Measurements from ENCODE around the gene SUPT3H.
"Not testable (repeated sequence)": the region's sequence is repeated elsewhere in the genome, so short reads cannot be mapped to it uniquely, and the experiment has no call there.

The SUPT3H gene

GRCh38 chr6:45212976-45213375 is 164.8 kb downstream of the SUPT3H start:
- peaks cover 10% of the 10 kb centered on the region for H3K36me3 Mint-ChIP-seq (ENCODE audit: low read depth)
- H3K4me1 Mint-ChIP-seq (ENCODE audit: low read depth), result peaks cover 8% of the 10 kb centered on the region
- H3K27ac Mint-ChIP-seq, result no peak overlapping the region
- H3K9me3 Mint-ChIP-seq, result peaks cover 21% of the 10 kb centered on the region
- H3K27me3 Mint-ChIP-seq (ENCODE audit: low read depth), result no peaks in the 10 kb centered on the region
- no peak overlapping the region for H3K4me3 Mint-ChIP-seq

GRCh38 chr6:45209762-45210161 is 168.0 kb downstream of the SUPT3H start:
- H3K36me3 Mint-ChIP-seq (ENCODE audit: low read depth), result peaks cover 13% of the 10 kb centered on the region
- no peak overlapping the region for H3K4me3 Mint-ChIP-seq
- peaks cover 14% of the 10 kb centered on the region for H3K4me1 Mint-ChIP-seq (ENCODE audit: low read depth)
- H3K27ac Mint-ChIP-seq, result no peak overlapping the region
- peaks cover 17% of the 10 kb centered on the region for H3K9me3 Mint-ChIP-seq
- no peaks in the 10 kb centered on the region for H3K27me3 Mint-ChIP-seq (ENCODE audit: low read depth)

GRCh38 chr6:45206793-45207492 is 170.8 kb downstream of the SUPT3H start:
- Mint-ChIP-seq H3K27me3 (ENCODE audit: low read depth) (no peaks in the 10 kb centered on the region), H3K36me3 (ENCODE audit: low read depth) (peaks cover 13% of the 10 kb centered on the region), H3K9me3 (peaks cover 16% of the 10 kb centered on the region), H3K27ac (no peak overlapping the region), H3K4me1 (ENCODE audit: low read depth) (peaks cover 8% of the 10 kb centered on the region), H3K4me3 (no peak overlapping the region)

GRCh38 chr6:45201484-45201883 is 176.2 kb downstream of the SUPT3H start:
- Mint-ChIP-seq H3K27me3 (ENCODE audit: low read depth) (no peaks in the 10 kb centered on the region), H3K4me3 (no peak overlapping the region), H3K4me1 (ENCODE audit: low read depth) (peaks cover 5% of the 10 kb centered on the region), H3K36me3 (ENCODE audit: low read depth) (no peaks in the 10 kb centered on the region), H3K27ac (no peak overlapping the region), H3K9me3 (peaks cover under 1% of the 10 kb centered on the region)

GRCh38 chr6:45200510-45200909 is 177.2 kb downstream of the SUPT3H start:
- Mint-ChIP-seq H3K9me3 (no peaks in the 10 kb centered on the region), H3K4me1 (ENCODE audit: low read depth) (peaks cover 5% of the 10 kb centered on the region), H3K27me3 (ENCODE audit: low read depth) (no peaks in the 10 kb centered on the region), H3K36me3 (ENCODE audit: low read depth) (no peaks in the 10 kb centered on the region), H3K27ac (no peak overlapping the region), H3K4me3 (no peak overlapping the region)

GRCh38 chr6:45199554-45199953 is 178.2 kb downstream of the SUPT3H start:
- H3K4me3 Mint-ChIP-seq, result no peak overlapping the region
- no peak overlapping the region for H3K27ac Mint-ChIP-seq
- H3K4me1 Mint-ChIP-seq (ENCODE audit: low read depth), result peaks cover 5% of the 10 kb centered on the region
- H3K9me3 Mint-ChIP-seq, result no peaks in the 10 kb centered on the region
- no peaks in the 10 kb centered on the region for H3K27me3 Mint-ChIP-seq (ENCODE audit: low read depth)
- H3K36me3 Mint-ChIP-seq (ENCODE audit: low read depth), result no peaks in the 10 kb centered on the region

- Mint-ChIP-seq H3K36me3 (ENCODE audit: low read depth) (no peaks in the 10 kb centered on the region), H3K9me3 (no peaks in the 10 kb centered on the region), H3K27ac (no peak overlapping the region), H3K4me3 (no peak overlapping the region), H3K4me1 (ENCODE audit: low read depth) (peaks cover 5% of the 10 kb centered on the region), H3K27me3 (ENCODE audit: low read depth) (no peaks in the 10 kb centered on the region)
Observed at GRCh38 chr6:45196121-45196520, 181.6 kb downstream of the SUPT3H start.

GRCh38 chr6:45195137-45195536 is 182.6 kb downstream of the SUPT3H start:
- peaks cover 5% of the 10 kb centered on the region for H3K4me1 Mint-ChIP-seq (ENCODE audit: low read depth)
- no peak overlapping the region for H3K27ac Mint-ChIP-seq
- H3K4me3 Mint-ChIP-seq, result no peak overlapping the region
- no peaks in the 10 kb centered on the region for H3K27me3 Mint-ChIP-seq (ENCODE audit: low read depth)
- no peaks in the 10 kb centered on the region for H3K36me3 Mint-ChIP-seq (ENCODE audit: low read depth)
- no peaks in the 10 kb centered on the region for H3K9me3 Mint-ChIP-seq

GRCh38 chr6:45192556-45192955 is 185.2 kb downstream of the SUPT3H start:
- Mint-ChIP-seq H3K4me1 (ENCODE audit: low read depth) (peaks cover 7% of the 10 kb centered on the region), H3K27me3 (ENCODE audit: low read depth) (no peaks in the 10 kb centered on the region), H3K36me3 (ENCODE audit: low read depth) (peaks cover 1% of the 10 kb centered on the region), H3K27ac (no peak overlapping the region), H3K9me3 (no peaks in the 10 kb centered on the region), H3K4me3 (no peak overlapping the region)

- Mint-ChIP-seq H3K4me3 (no peak overlapping the region), H3K9me3 (no peaks in the 10 kb centered on the region), H3K4me1 (ENCODE audit: low read depth) (peaks cover 8% of the 10 kb centered on the region), H3K27me3 (ENCODE audit: low read depth) (no peaks in the 10 kb centered on the region), H3K27ac (no peak overlapping the region), H3K36me3 (ENCODE audit: low read depth) (peaks cover 1% of the 10 kb centered on the region)
Observed at GRCh38 chr6:45191414-45191813, 186.3 kb downstream of the SUPT3H start.

GRCh38 chr6:45187836-45188235 is 189.9 kb downstream of the SUPT3H start:
- H3K9me3 Mint-ChIP-seq, result peaks cover 4% of the 10 kb centered on the region
- H3K27ac Mint-ChIP-seq, result no peak overlapping the region
- H3K4me3 Mint-ChIP-seq, result no peak overlapping the region
- H3K36me3 Mint-ChIP-seq (ENCODE audit: low read depth), result peaks cover 4% of the 10 kb centered on the region
- peaks cover 23% of the 10 kb centered on the region for H3K4me1 Mint-ChIP-seq (ENCODE audit: low read depth)
- H3K27me3 Mint-ChIP-seq (ENCODE audit: low read depth), result no peaks in the 10 kb centered on the region

GRCh38 chr6:45185403-45186251 is 192.1 kb downstream of the SUPT3H start:
- H3K36me3 Mint-ChIP-seq (ENCODE audit: low read depth), result peaks cover 4% of the 10 kb centered on the region
- H3K27ac Mint-ChIP-seq, result no peak overlapping the region
- peaks cover 23% of the 10 kb centered on the region for H3K4me1 Mint-ChIP-seq (ENCODE audit: low read depth)
- peaks cover 4% of the 10 kb centered on the region for H3K9me3 Mint-ChIP-seq
- no peak overlapping the region for H3K4me3 Mint-ChIP-seq
- no peaks in the 10 kb centered on the region for H3K27me3 Mint-ChIP-seq (ENCODE audit: low read depth)

GRCh38 chr6:45184937-45185336 is 192.8 kb downstream of the SUPT3H start:
- peaks cover 23% of the 10 kb centered on the region for H3K4me1 Mint-ChIP-seq (ENCODE audit: low read depth)
- H3K36me3 Mint-ChIP-seq (ENCODE audit: low read depth), result peaks cover 4% of the 10 kb centered on the region
- H3K4me3 Mint-ChIP-seq, result no peak overlapping the region
- peaks cover 4% of the 10 kb centered on the region for H3K9me3 Mint-ChIP-seq
- H3K27me3 Mint-ChIP-seq (ENCODE audit: low read depth), result no peaks in the 10 kb centered on the region
- H3K27ac Mint-ChIP-seq, result no peak overlapping the region

- no peak overlapping the region for H3K27ac Mint-ChIP-seq
- no peaks in the 10 kb centered on the region for H3K27me3 Mint-ChIP-seq (ENCODE audit: low read depth)
- H3K4me1 Mint-ChIP-seq (ENCODE audit: low read depth), result peaks cover 23% of the 10 kb centered on the region
- peaks cover 6% of the 10 kb centered on the region for H3K36me3 Mint-ChIP-seq (ENCODE audit: low read depth)
- peaks cover 4% of the 10 kb centered on the region for H3K9me3 Mint-ChIP-seq
- H3K4me3 Mint-ChIP-seq, result no peak overlapping the region
Observed at GRCh38 chr6:45184040-45184439, 193.7 kb downstream of the SUPT3H start.

GRCh38 chr6:45176373-45176772 is 201.4 kb downstream of the SUPT3H start:
- H3K4me3 Mint-ChIP-seq; H3K27me3 Mint-ChIP-seq (ENCODE audit: low read depth); H3K4me1 Mint-ChIP-seq (ENCODE audit: low read depth); H3K27ac Mint-ChIP-seq; H3K36me3 Mint-ChIP-seq (ENCODE audit: low read depth): not testable (repeated sequence)
- peaks cover 19% of the 10 kb centered on the region for H3K9me3 Mint-ChIP-seq

Data from T-helper 1 cell treated with Interleukin-12 subunit alpha and Interleukin-12 subunit beta and Interleukin-4 antibody, amounts not matched to agents 30 μg/mL and 1 μg/mL, for 36 hours (primary cell).